ENCODE results near the gene TOP1.
"Not testable (repeated sequence)": the region's sequence is repeated elsewhere in the genome, so short reads cannot be mapped to it uniquely, and the experiment has no call there.

TOP1 gene

DNA sequence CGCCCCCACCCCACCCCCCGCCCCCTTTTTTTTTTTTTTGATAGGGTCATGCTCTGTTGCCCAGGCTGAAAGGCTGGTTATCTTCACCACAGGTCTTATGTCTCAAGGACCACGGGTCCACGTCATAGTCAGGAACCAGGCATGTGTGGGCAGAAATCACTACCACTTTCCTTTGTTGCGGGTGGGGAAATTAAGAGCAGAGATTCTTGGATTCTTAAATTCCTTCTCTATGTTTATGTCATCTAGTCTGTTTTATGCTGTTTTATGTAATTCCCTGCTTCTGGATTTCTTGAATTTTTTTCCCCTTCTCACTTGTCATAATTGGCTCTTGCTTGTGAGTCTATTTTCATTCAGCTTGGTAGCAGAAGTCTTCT lies 82.9 kb downstream of the TOP1 start:
- Histone ChIP-seq H3K9me3 (ENCODE audit: insufficient read depth, low read depth, low read length) (no peaks in the 10 kb centered on the region), H3K4me1 (ENCODE audit: insufficient read depth, low read length) (no peaks in the 10 kb centered on the region), H3K27me3 (ENCODE audit: insufficient read depth, low read length) (no peaks in the 10 kb centered on the region), H3K4me3 (ENCODE audit: low read length) (no peak overlapping the region), H3K36me3 (ENCODE audit: insufficient read depth, low read depth, low read length) (peaks cover 90% of the 10 kb centered on the region), H3K9ac (ENCODE audit: low read depth, low read length) (no peak overlapping the region), H3K27ac (ENCODE audit: low read length) (no peak overlapping the region)

- Histone ChIP-seq H3K9ac (ENCODE audit: low read depth, low read length) (no peak overlapping the region), H3K4me1 (ENCODE audit: insufficient read depth, low read length) (no peaks in the 10 kb centered on the region), H3K27me3 (ENCODE audit: insufficient read depth, low read length) (no peaks in the 10 kb centered on the region), H3K4me3 (ENCODE audit: low read length) (no peak overlapping the region), H3K27ac (ENCODE audit: low read length) (no peak overlapping the region), H3K9me3 (ENCODE audit: insufficient read depth, low read depth, low read length) (no peaks in the 10 kb centered on the region), H3K36me3 (ENCODE audit: insufficient read depth, low read depth, low read length) (peaks cover 97% of the 10 kb centered on the region)
Observed at GRCh38 chr20:41116282-41116956, 87.8 kb downstream of the TOP1 start.

DNA sequence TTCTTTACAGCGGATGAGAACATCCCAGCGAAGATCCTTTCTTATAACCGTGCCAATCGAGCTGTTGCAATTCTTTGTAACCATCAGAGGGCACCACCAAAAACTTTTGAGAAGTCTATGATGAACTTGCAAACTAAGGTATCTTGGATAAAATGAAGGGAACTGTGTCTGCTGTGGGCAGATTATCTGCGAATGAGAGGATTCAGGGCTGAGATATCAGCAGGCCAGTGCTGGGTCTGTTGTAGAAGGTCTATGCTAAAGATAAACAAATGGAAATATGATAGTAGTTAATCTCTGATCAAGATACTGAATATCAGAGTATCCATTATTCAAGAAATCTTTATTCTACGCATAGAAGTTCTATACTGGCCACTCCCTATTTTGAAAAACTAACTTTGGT lies 89.5 kb downstream of the TOP1 start:
- peaks cover 98% of the 10 kb centered on the region for H3K36me3 ChIP-seq (ENCODE audit: insufficient read depth, low read depth, low read length)
- H3K9me3 ChIP-seq (ENCODE audit: insufficient read depth, low read depth, low read length); H3K4me3 ChIP-seq (ENCODE audit: low read length); H3K4me1 ChIP-seq (ENCODE audit: insufficient read depth, low read length); H3K27ac ChIP-seq (ENCODE audit: low read length); H3K27me3 ChIP-seq (ENCODE audit: insufficient read depth, low read length); H3K9ac ChIP-seq (ENCODE audit: low read depth, low read length): not testable (repeated sequence)

- Histone ChIP-seq H3K9me3 (ENCODE audit: insufficient read depth, low read depth, low read length) (no peaks in the 10 kb centered on the region), H3K4me1 (ENCODE audit: insufficient read depth, low read length) (no peaks in the 10 kb centered on the region), H3K27ac (ENCODE audit: low read length) (no peak overlapping the region), H3K4me3 (ENCODE audit: low read length) (no peak overlapping the region), H3K36me3 (ENCODE audit: insufficient read depth, low read depth, low read length) (peaks cover 98% of the 10 kb centered on the region), H3K9ac (ENCODE audit: low read depth, low read length) (no peak overlapping the region), H3K27me3 (ENCODE audit: insufficient read depth, low read length) (no peaks in the 10 kb centered on the region)
Observed at GRCh38 chr20:41118632-41119031, 90.0 kb downstream of the TOP1 start.

- Histone ChIP-seq H3K4me3 (ENCODE audit: low read length) (no peak overlapping the region), H3K4me1 (ENCODE audit: insufficient read depth, low read length) (no peaks in the 10 kb centered on the region), H3K9ac (ENCODE audit: low read depth, low read length) (no peak overlapping the region), H3K27ac (ENCODE audit: low read length) (no peak overlapping the region), H3K36me3 (ENCODE audit: insufficient read depth, low read depth, low read length) (peaks cover 98% of the 10 kb centered on the region), H3K27me3 (ENCODE audit: insufficient read depth, low read length) (no peaks in the 10 kb centered on the region), H3K9me3 (ENCODE audit: insufficient read depth, low read depth, low read length) (no peaks in the 10 kb centered on the region)
Observed at GRCh38 chr20:41119614-41120561, 91.3 kb downstream of the TOP1 start.

DNA sequence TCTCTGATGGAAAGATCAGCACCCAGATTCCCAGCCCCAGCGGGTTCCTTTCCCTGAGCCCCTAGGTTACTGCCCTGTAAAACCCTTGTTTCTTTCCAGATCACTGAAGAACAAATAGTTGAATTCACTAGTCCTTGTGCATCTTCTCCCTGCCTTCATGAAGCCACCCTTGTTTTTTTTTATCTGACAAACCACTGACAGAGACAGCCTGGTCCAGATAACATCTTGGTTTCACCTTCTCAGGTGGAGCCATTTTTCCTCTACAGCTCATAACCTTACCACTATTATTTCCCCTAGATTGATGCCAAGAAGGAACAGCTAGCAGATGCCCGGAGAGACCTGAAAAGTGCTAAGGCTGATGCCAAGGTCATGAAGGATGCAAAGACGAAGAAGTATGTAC lies 92.8 kb downstream of the TOP1 start:
- Histone ChIP-seq H3K4me3 (ENCODE audit: low read length) (no peak overlapping the region), H3K9ac (ENCODE audit: low read depth, low read length) (no peak overlapping the region), H3K36me3 (ENCODE audit: insufficient read depth, low read depth, low read length) (peaks cover 98% of the 10 kb centered on the region)

DNA sequence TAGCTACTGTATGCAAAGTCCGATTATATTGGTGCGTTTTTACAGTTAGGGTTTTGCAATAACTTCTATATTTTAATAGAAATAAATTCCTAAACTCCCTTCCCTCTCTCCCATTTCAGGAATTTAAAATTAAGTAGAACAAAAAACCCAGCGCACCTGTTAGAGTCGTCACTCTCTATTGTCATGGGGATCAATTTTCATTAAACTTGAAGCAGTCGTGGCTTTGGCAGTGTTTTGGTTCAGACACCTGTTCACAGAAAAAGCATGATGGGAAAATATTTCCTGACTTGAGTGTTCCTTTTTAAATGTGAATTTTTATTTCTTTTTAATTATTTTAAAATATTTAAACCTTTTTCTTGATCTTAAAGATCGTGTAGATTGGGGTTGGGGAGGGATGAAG lies 95.0 kb downstream of the TOP1 start:
- no peaks in the 10 kb centered on the region for H3K4me1 ChIP-seq (ENCODE audit: insufficient read depth, low read length)
- peaks cover 85% of the 10 kb centered on the region for H3K36me3 ChIP-seq (ENCODE audit: insufficient read depth, low read depth, low read length)

More for the DNA sequence above, 92.8 kb downstream of the TOP1 start:
- Histone ChIP-seq H3K9me3 (ENCODE audit: insufficient read depth, low read depth, low read length) (no peaks in the 10 kb centered on the region), H3K27ac (ENCODE audit: low read length) (no peak overlapping the region), H3K27me3 (ENCODE audit: insufficient read depth, low read length) (no peaks in the 10 kb centered on the region), H3K4me1 (ENCODE audit: insufficient read depth, low read length) (no peaks in the 10 kb centered on the region)

DNA sequence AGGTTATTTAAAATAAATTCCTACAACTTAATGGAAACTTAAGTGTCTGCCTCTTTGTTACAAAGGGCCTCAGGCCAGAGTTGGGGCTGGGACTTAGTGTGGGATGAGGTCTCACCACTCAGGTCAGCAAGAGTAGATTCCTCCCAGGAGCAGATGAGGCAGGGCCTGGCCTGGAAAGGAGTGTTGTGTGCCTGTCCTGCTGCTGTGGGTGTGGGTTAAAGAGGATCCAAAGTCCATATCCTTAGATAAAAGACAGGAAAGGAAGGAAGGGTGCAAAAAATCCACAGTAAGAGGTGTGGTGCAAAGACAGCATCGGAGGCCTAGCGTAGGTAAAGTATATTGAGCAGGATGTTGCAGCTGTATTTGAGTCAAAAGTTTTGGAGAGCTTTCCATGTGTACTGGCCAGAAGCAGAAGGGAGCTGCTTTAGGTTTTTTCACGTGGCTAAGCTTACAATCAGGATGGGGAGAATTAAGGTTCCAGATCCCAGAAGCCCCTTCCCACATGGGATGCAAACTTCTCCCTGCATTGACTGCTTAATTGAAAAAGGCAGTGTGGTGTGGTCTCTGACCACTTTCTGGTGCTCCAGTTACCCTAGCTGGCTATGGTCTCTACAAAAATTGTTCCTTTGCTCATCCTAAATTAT lies 96.0 kb downstream of the TOP1 start:
- Histone ChIP-seq H3K9me3 (ENCODE audit: insufficient read depth, low read depth, low read length) (no peaks in the 10 kb centered on the region), H3K9ac (ENCODE audit: low read depth, low read length) (no peak overlapping the region), H3K4me1 (ENCODE audit: insufficient read depth, low read length) (no peaks in the 10 kb centered on the region), H3K36me3 (ENCODE audit: insufficient read depth, low read depth, low read length) (peaks cover 76% of the 10 kb centered on the region), H3K27ac (ENCODE audit: low read length) (no peak overlapping the region), H3K27me3 (ENCODE audit: insufficient read depth, low read length) (no peaks in the 10 kb centered on the region), H3K4me3 (ENCODE audit: low read length) (no peak overlapping the region)

More for the DNA sequence above, 95.0 kb downstream of the TOP1 start:
- Histone ChIP-seq H3K27ac (ENCODE audit: low read length) (no peak overlapping the region), H3K9me3 (ENCODE audit: insufficient read depth, low read depth, low read length) (no peaks in the 10 kb centered on the region), H3K9ac (ENCODE audit: low read depth, low read length) (no peak overlapping the region), H3K27me3 (ENCODE audit: insufficient read depth, low read length) (no peaks in the 10 kb centered on the region), H3K4me3 (ENCODE audit: low read length) (no peak overlapping the region)

- Histone ChIP-seq H3K9ac (ENCODE audit: low read depth, low read length) (no peak overlapping the region), H3K9me3 (ENCODE audit: insufficient read depth, low read depth, low read length) (no peaks in the 10 kb centered on the region), H3K4me1 (ENCODE audit: insufficient read depth, low read length) (no peaks in the 10 kb centered on the region), H3K36me3 (ENCODE audit: insufficient read depth, low read depth, low read length) (peaks cover 64% of the 10 kb centered on the region), H3K27me3 (ENCODE audit: insufficient read depth, low read length) (no peaks in the 10 kb centered on the region), H3K27ac (ENCODE audit: low read length) (no peak overlapping the region), H3K4me3 (ENCODE audit: low read length) (no peak overlapping the region)
Observed at GRCh38 chr20:41125530-41126457, 97.2 kb downstream of the TOP1 start.

DNA sequence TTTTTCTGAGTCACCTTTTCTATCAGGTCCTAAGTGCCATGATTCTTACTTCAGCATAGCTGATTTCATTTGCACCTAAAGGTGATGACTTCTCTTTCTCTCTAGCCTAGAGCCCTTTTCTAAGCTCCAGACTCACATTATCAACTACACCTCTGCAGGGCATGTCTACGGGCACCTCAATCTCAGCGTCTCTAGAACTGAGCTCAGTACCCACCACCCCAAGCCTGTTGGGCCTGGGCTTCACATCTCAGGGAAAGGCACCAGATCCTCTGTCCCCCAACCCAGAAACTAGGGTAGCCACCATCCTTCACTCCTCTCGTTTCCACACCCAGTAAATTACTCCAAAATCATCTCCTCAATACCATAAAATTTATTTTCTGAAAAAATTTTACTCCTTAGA lies 98.1 kb downstream of the TOP1 start:
- H3K4me3 ChIP-seq (ENCODE audit: low read length), result no peak overlapping the region
- H3K4me1 ChIP-seq (ENCODE audit: insufficient read depth, low read length), result no peaks in the 10 kb centered on the region
- H3K27ac ChIP-seq (ENCODE audit: low read length), result no peak overlapping the region
- peaks cover 55% of the 10 kb centered on the region for H3K36me3 ChIP-seq (ENCODE audit: insufficient read depth, low read depth, low read length)
- no peak overlapping the region for H3K9ac ChIP-seq (ENCODE audit: low read depth, low read length)
- H3K9me3 ChIP-seq (ENCODE audit: insufficient read depth, low read depth, low read length), result no peaks in the 10 kb centered on the region
- H3K27me3 ChIP-seq (ENCODE audit: insufficient read depth, low read length), result no peaks in the 10 kb centered on the region

DNA sequence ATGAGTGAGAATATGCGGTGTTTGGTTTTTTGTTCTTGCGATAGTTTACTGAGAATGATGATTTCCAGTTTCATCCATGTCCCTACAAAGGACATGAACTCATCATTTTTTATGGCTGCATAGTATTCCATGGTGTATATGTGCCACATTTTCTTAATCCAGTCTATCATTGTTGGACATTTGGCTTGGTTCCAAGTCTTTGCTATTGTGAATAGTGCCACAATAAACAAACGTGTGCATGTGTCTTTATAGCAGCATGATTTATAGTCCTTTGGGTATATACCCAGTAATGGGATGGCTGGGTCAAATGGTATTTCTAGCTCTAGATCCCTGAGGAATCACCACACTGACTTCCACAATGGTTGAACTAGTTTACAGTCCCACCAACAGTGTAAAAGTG lies 99.7 kb downstream of the TOP1 start:
- H3K27me3 ChIP-seq (ENCODE audit: insufficient read depth, low read length); H3K9me3 ChIP-seq (ENCODE audit: insufficient read depth, low read depth, low read length); H3K4me1 ChIP-seq (ENCODE audit: insufficient read depth, low read length); H3K27ac ChIP-seq (ENCODE audit: low read length); H3K4me3 ChIP-seq (ENCODE audit: low read length); H3K9ac ChIP-seq (ENCODE audit: low read depth, low read length): not testable (repeated sequence)
- H3K36me3 ChIP-seq (ENCODE audit: insufficient read depth, low read depth, low read length), result peaks cover 39% of the 10 kb centered on the region

Measured in iPS-20b (cell line).